NCI-H2227 (cell line): ENCODE measurements around the gene LGI2.
A peak's percentile ranks its signal among the peaks of the same experiment; 100 is the strongest.

Experiments
- DNase-seq: peaks from one replicate; lab custom pipeline; 2025; ENCODE audit not compliant: unreplicated experiment; lab: John Stamatoyannopoulos, UW

The LGI2 gene

DNA sequence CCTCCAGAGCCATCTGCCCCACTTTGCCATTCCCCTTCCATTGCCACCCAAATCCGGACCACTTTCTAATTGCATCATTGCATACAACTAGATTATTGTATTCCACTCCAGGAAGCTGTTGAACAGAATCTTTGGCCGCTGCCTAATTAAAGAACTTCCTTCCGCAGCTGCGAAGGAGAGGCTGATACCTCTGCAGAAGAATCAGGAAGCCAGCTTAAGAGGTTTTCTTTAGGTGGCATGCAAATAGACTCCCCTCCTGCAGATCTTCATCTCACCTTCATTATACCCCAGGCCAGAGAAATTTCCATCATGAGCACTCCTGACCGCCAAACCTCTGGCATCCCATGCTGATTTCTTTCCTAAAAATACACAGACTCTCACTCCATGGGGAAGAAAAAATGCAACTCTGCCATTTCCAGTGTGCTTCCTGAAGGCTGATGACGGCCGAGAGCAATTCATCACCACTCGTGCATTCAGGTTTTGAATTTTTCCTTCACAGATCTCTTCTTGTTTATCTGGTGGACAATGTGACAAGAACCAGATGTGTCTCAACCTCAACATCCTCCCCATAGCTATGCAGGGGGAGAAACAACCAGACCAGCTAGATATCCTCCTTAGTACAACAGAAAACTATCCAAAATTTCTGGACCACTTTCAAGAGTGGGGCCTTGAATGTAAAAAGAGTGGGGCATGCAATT lies 31.2 kb downstream of the LGI2 start:
- DNase-seq, result no peak

- DNase-seq, result no peak
Observed at GRCh38 chr4:24995346-24995919, 35.3 kb downstream of the LGI2 start.

DNA sequence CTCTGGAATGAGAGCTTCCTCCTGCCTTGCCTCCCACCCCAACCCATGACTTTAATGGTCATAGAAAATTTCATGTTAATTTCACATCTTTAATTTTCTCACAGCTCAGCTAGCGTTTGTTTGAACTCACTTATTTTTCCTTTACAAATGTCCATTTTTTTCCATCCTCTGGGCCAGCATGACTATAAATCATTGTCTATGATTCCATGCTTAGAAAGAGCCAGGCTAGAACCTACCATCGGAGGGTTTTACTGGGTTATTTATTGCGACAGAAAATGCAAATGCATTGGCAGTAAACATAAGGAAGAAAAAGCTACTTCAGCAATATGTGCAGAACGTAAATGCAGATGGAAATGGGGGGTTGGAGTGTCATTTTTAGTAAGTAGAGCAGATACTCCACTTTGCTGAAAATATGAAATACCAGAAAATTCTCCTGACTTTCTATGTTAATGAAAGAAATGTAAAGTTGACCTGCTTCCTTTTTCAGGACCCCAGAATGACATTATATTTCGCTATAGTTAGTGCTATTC lies 37.1 kb downstream of the LGI2 start:
- no peak for DNase-seq

DNA sequence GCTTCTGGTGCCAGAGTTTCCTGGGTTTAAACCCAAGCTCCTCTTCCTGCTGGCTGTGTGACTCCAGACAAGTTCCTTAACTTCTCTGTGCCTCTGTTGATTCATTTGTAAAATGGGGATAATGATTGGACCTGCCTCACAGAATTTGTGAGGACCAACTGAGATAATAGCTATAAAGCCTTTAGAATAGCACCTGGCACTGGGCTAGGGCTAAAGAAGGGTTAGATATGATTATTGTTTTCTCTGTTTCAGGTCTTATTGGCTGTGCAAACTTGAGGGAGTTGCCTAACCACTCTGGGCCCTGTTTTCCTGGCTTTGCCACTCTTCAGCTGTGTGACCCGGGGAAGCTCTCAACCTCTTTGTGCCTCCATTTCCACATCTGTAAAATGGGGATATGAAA lies 37.8 kb downstream of the LGI2 start:
- DNase-seq, result no peak

DNA sequence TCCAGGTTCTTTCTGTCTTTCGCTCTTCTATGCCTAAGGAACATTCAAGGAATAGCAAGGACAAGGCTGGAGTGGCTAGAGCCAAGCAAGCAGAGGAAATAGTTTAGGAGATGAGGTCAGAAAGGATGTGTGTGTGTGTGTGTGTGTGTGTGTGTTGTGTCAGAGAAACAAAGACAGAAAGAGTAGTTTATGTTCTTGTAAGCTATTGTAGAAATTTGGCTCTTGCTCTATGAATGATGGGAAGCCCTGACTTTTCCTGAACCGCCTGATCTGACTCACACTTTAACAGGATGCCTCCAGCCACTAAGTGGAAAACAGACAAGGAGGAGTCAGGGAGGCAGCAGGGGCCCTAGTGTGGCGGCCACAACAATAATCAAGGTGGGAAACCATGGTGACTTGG lies 39.7 kb downstream of the LGI2 start:
- DNase-seq, result no peak

DNA sequence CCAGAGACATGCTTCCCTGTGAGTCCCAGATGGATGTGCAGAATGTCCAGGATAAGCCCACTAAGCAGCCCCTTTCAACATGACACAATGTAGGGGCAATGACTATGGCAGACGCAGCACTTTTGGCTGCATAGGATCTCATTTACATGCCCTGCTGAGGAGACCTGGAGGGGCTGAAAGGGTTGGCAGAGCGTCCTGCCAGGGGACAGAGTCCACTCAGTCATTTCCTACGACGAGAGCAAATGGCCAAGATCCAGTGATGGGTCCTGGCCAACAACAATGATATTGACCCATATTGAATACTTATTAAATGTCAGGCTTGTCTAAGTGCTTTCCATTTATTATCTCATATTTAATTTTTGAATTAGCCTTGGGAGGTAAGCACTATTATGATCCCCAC lies 41.4 kb downstream of the LGI2 start:
- DNase-seq, result no peak

DNA sequence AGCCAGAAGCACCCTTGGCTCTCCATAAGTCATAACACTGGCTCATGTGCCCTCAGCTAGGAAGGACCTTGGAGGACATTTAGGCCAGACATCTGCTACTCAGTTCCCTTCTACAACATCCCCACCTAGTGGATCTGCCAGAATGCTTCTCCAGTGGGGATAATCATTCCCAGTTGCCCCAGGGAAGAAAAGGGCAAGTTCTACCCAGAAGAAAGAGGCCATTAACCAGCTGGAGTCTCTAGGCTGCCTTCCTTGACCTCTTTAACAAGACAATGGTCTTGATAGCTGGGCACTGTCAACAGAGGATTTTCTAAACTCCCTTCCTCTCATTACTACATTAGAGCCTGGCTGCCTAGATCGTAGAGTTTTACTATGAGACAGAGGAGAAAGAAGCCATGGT lies 42.0 kb downstream of the LGI2 start:
- DNase-seq, result no peak

DNA sequence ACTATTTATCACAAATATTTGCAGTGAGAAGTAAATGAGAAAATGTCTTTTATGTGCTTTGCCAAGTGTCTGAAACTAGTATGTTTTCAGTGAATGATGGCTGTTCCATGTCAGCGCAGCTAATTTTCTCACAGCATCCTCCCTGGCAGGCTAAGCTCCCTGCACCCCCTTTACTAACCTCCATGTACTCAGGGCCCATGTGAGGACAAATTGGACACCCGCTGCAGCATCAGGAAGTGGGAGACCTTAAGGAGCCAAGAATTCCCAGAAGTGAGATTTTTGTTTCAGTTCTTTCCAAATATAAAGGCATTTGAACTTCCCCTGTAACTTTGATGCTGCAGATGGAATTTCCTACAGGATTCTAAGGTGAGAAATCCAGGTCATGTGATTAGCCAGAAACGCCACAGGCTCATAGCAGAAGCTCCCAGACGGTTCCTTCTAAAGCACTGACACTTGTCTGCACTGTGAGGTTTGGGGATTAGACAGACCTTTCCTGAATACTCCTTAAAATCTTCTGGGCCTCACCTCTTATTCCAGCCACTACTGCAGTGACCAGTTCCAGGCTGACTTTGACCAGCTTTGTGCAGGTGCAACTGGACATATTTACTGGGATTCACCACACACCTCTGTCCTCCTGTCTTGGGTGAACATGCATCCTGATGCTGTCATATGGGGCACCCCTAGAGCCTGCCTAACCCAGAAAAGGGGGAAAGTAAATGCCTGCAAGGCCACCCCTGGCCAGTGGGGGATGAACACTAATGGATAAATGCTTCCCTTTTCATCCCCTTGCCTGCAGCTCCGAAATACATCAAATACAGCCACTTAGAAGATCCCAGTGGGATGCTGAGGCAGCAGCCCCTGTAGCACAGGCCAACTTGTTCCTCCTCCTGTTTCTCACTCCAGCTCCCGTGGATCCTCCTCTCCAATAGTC lies 45.9 kb downstream of the LGI2 start:
- no peak for DNase-seq

GRCh38 chr4:24980740-24981139 lies 50.0 kb downstream of the LGI2 start:
- peak; percentile 78 for DNase-seq

- DNase-seq, result peak; percentile 71
Observed at GRCh38 chr4:24980064-24980690, 50.6 kb downstream of the LGI2 start.

DNA sequence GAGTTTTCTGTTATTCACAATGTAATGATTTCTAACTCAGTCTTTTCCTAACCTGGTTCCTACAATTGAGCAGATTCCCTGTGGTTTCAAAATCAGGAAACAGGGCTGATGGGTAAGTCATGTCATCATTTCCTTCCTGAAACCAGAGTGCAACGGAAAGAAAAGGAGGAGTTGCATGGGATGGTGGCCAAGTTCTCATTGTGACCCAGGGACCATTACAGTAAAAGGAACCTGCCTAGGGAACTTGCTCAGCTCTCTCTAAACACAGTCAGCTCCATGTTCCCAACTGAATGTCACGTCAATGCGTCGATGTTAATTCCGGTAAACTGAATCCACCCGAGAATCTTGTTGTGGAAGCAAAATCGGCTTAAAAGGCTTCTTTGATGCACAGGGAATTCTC lies 51.2 kb downstream of the LGI2 start:
- DNase-seq, result no peak

DNA sequence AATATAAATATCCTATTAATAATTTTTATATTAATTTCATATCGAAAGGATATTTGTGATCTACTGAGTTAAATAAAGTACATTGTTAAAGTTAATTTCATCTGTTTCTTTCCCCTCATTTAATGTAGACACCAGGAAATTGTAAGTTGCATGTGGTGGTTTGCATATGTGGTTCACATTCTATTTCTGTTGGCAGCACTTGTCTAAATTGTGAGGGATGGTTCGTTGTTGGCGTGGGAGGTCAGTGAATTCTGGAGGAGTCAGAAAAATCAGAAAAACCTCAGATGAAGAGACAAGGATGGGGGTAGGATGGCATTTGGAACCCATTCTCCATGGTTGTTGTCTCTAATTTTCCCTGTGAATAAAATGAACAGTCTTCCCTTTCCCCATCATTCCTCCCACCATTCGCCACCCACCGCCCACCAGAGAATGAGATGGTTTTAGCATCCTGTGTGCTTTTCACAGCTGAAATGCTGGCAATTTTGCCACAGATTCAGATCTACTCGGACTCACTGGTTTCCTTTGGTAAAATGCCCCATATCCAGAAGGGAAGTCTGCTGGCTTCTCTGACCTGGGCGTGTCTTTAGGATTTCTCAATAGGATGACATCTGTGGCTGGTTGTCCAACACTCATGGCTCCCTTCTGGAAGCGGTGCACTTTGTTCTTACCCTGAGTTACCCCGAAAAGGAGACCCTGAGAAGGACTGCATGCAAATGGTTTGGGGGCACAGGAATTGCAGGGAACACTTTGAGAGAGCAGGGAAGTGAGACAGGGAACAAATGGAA lies 52.3 kb downstream of the LGI2 start:
- no peak for DNase-seq

GRCh38 chr4:24975510-24975909 lies 55.2 kb downstream of the LGI2 start:
- DNase-seq, result no peak

GRCh38 chr4:24973747-24974601 lies 56.8 kb downstream of the LGI2 start:
- no peak for DNase-seq

DNA sequence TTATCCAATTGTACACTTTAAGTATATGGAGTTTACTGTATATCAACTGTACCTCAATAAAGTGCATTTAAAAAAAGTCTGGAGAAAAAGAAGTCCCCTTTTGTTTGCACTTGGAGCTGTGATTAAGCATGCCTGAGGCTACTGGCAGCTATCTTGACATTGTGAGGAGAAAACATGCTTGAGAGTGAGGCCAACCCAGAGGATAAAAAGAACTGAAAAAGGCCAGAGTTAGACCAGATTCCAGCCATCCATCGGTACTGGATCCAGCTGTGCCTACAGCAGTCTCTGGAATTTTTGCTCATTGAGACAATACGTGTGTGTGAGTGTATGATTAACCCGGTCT lies 57.4 kb downstream of the LGI2 start:
- DNase-seq, result no peak

DNA sequence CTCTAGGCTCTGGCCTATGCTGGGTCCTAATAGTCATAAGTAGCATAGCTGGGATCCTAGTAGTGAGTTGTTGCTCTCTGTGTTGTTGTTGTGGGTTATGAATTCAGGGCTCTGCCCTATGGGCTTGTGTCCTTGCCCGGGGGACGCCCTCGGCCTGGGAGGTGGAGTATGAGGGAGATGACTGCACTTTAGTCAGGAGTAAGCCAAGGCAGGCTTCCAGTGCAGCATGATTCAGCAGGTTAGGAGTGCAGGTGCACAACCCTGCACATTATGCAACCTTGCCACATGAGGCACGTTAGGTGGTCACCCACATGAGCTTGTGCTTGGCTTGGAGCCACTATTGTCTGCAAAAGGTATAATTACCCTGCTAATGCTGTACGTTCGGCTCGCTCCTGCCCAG lies 59.6 kb downstream of the LGI2 start:
- peak; percentile 4 for DNase-seq

DNA sequence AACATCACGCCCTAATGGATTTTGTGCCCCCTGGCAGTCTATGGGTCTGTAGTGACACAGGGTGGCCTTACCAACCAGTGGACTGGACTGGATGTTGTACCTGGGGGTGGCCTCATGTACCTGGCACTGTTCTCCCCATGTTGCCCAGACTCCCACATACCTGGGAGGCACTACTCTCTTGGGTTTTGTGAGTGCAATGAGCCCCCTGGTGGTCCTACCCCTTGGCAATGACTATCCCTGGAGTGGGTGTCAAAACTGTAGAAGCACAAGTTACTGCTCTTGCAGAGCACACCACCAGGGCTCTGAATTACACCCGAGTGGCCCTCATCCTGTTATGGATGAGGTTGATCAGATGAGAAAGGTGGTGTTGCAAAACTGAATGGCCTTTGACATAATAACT lies 60.1 kb downstream of the LGI2 start:
- DNase-seq, result no peak

DNA sequence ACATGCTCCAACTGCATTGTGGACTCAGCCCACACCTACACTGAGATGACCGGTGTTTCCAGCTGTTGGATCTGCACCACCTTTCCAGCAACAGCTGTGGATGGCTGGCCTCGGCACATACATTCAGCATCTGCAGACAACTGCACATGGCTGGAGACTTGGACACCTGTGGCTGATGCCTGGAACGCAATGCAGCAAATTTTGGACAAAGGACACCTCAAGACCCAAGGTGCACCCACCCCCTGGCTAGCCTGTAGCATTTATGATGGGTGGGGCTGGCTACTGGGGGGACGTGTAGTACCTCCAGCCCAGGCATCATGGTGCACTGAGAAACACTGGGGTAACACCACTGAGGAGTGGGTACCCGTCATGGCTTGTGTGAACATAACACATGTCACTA lies 60.6 kb downstream of the LGI2 start:
- DNase-seq, result no peak

- DNase-seq, result no peak
Observed at GRCh38 chr4:24969486-24969885, 61.3 kb downstream of the LGI2 start.

DNA sequence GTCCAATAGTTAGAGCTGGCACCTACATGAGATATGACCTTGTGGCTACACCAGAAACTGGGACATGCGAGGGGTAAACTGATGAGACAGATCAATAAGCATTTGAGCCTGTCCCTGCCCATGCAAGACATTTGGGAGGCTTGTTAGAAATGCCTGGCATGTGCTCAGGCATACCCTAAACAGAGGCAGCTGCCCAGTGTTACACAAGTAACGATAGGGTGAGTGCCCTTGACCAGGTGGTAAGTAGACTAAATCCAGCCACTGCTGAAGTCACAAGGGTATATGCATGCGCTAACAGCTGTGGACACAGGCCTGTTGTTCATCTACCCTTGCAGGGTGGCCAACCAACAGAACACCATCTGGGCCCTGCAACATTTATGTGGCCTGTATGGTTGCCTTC lies 61.8 kb downstream of the LGI2 start:
- DNase-seq, result no peak
